Measurements from ENCODE around the gene DGCR8.

Gene DGCR8

GRCh38 chr22:20149257-20150250 is 69.5 kb downstream of the DGCR8 start:
- H3K4me3 ChIP-seq (ENCODE audit: low read depth in 1 of 2, low read length in 2 of 2), result no peak overlapping the region
- no peaks in the 10 kb centered on the region for H3K9me3 ChIP-seq (ENCODE audit: control insufficient read depth in 1 of 2, low read length in 2 of 2)
- no peaks in the 10 kb centered on the region for H3K4me1 ChIP-seq (ENCODE audit: control insufficient read depth in 1 of 2, insufficient read depth in 2 of 2, low read length in 2 of 2)
- H3K27me3 ChIP-seq (ENCODE audit: low read depth, low read length), result no peaks in the 10 kb centered on the region
- no peak overlapping the region for H3K27ac ChIP-seq (ENCODE audit: low read length)
- peaks cover 0 to 7% of the 10 kb centered on the region in 2 donors for H3K36me3 ChIP-seq (ENCODE audit: control insufficient read depth in 1 of 2, insufficient read depth in 2 of 2, low read length in 2 of 2)

GRCh38 chr22:20150381-20151275 is 70.6 kb downstream of the DGCR8 start, which contains the start of gene CCDC188:
CCDC188 (minus strand) TSS chr22:20151055; CDS start chr22:20150986, 69 bp downstream.
- Histone ChIP-seq H3K27me3 (ENCODE audit: low read depth, low read length) (no peaks in the 10 kb centered on the region), H3K9me3 (ENCODE audit: control insufficient read depth in 1 of 2, low read length in 2 of 2) (no peaks in the 10 kb centered on the region), H3K4me1 (ENCODE audit: control insufficient read depth in 1 of 2, insufficient read depth in 2 of 2, low read length in 2 of 2) (no peaks in the 10 kb centered on the region), H3K27ac (ENCODE audit: low read length) (no peak within 1 kb of the TSS), H3K4me3 (ENCODE audit: low read depth in 1 of 2, low read length in 2 of 2) (no peak within 1 kb of the TSS), H3K36me3 (ENCODE audit: control insufficient read depth in 1 of 2, insufficient read depth in 2 of 2, low read length in 2 of 2) (peaks cover 0 to 2% of the 10 kb centered on the region in 2 donors)

- H3K27me3 ChIP-seq (ENCODE audit: low read depth, low read length), result no peaks in the 10 kb centered on the region
- no peak overlapping the region for H3K4me3 ChIP-seq (ENCODE audit: low read depth in 1 of 2, low read length in 2 of 2)
- H3K4me1 ChIP-seq (ENCODE audit: control insufficient read depth in 1 of 2, insufficient read depth in 2 of 2, low read length in 2 of 2), result no peaks in the 10 kb centered on the region
- no peaks in the 10 kb centered on the region for H3K36me3 ChIP-seq (ENCODE audit: control insufficient read depth in 1 of 2, insufficient read depth in 2 of 2, low read length in 2 of 2)
- H3K9me3 ChIP-seq (ENCODE audit: control insufficient read depth in 1 of 2, low read length in 2 of 2), result no peaks in the 10 kb centered on the region
- H3K27ac ChIP-seq (ENCODE audit: low read length), result no peak overlapping the region
These were observed 71.2 kb downstream of the DGCR8 start for GRCh38 chr22:20151276-20151588.

GRCh38 chr22:20152464-20152890 is 72.4 kb downstream of the DGCR8 start:
- H3K36me3 ChIP-seq (ENCODE audit: control insufficient read depth in 1 of 2, insufficient read depth in 2 of 2, low read length in 2 of 2), result no peaks in the 10 kb centered on the region
- H3K9me3 ChIP-seq (ENCODE audit: control insufficient read depth in 1 of 2, low read length in 2 of 2), result no peaks in the 10 kb centered on the region
- no peak overlapping the region for H3K27ac ChIP-seq (ENCODE audit: low read length)
- no peak overlapping the region for H3K4me3 ChIP-seq (ENCODE audit: low read depth in 1 of 2, low read length in 2 of 2)
- H3K27me3 ChIP-seq (ENCODE audit: low read depth, low read length), result no peaks in the 10 kb centered on the region
- H3K4me1 ChIP-seq (ENCODE audit: control insufficient read depth in 1 of 2, insufficient read depth in 2 of 2, low read length in 2 of 2), result no peaks in the 10 kb centered on the region

GRCh38 chr22:20153945-20154344 is 73.9 kb downstream of the DGCR8 start:
- H3K9me3 ChIP-seq (ENCODE audit: control insufficient read depth in 1 of 2, low read length in 2 of 2), result no peaks in the 10 kb centered on the region
- no peaks in the 10 kb centered on the region for H3K27me3 ChIP-seq (ENCODE audit: low read depth, low read length)
- no peak overlapping the region for H3K27ac ChIP-seq (ENCODE audit: low read length)
- no peaks in the 10 kb centered on the region for H3K36me3 ChIP-seq (ENCODE audit: control insufficient read depth in 1 of 2, insufficient read depth in 2 of 2, low read length in 2 of 2)
- H3K4me3 ChIP-seq (ENCODE audit: low read depth in 1 of 2, low read length in 2 of 2), result no peak overlapping the region
- no peaks in the 10 kb centered on the region for H3K4me1 ChIP-seq (ENCODE audit: control insufficient read depth in 1 of 2, insufficient read depth in 2 of 2, low read length in 2 of 2)

GRCh38 chr22:20154602-20155187 is 74.7 kb downstream of the DGCR8 start:
- H3K27me3 ChIP-seq (ENCODE audit: low read depth, low read length), result no peaks in the 10 kb centered on the region
- no peaks in the 10 kb centered on the region for H3K36me3 ChIP-seq (ENCODE audit: control insufficient read depth in 1 of 2, insufficient read depth in 2 of 2, low read length in 2 of 2)
- no peak overlapping the region for H3K4me3 ChIP-seq (ENCODE audit: low read depth in 1 of 2, low read length in 2 of 2)
- H3K9me3 ChIP-seq (ENCODE audit: control insufficient read depth in 1 of 2, low read length in 2 of 2), result no peaks in the 10 kb centered on the region
- no peaks in the 10 kb centered on the region for H3K4me1 ChIP-seq (ENCODE audit: control insufficient read depth in 1 of 2, insufficient read depth in 2 of 2, low read length in 2 of 2)
- H3K27ac ChIP-seq (ENCODE audit: low read length), result no peak overlapping the region

- no peaks in the 10 kb centered on the region for H3K4me1 ChIP-seq (ENCODE audit: control insufficient read depth in 1 of 2, insufficient read depth in 2 of 2, low read length in 2 of 2)
- H3K4me3 ChIP-seq (ENCODE audit: low read depth in 1 of 2, low read length in 2 of 2), result no peak overlapping the region
- H3K27ac ChIP-seq (ENCODE audit: low read length), result no peak overlapping the region
- no peaks in the 10 kb centered on the region for H3K9me3 ChIP-seq (ENCODE audit: control insufficient read depth in 1 of 2, low read length in 2 of 2)
- no peaks in the 10 kb centered on the region for H3K36me3 ChIP-seq (ENCODE audit: control insufficient read depth in 1 of 2, insufficient read depth in 2 of 2, low read length in 2 of 2)
- H3K27me3 ChIP-seq (ENCODE audit: low read depth, low read length), result no peaks in the 10 kb centered on the region
These were observed 75.4 kb downstream of the DGCR8 start for GRCh38 chr22:20155330-20156041.

GRCh38 chr22:20156042-20156389 is 76.0 kb downstream of the DGCR8 start:
- Histone ChIP-seq H3K4me3 (ENCODE audit: low read depth in 1 of 2, low read length in 2 of 2) (no peak overlapping the region), H3K27ac (ENCODE audit: low read length) (no peak overlapping the region), H3K9me3 (ENCODE audit: control insufficient read depth in 1 of 2, low read length in 2 of 2) (no peaks in the 10 kb centered on the region), H3K36me3 (ENCODE audit: control insufficient read depth in 1 of 2, insufficient read depth in 2 of 2, low read length in 2 of 2) (no peaks in the 10 kb centered on the region), H3K27me3 (ENCODE audit: low read depth, low read length) (no peaks in the 10 kb centered on the region), H3K4me1 (ENCODE audit: control insufficient read depth in 1 of 2, insufficient read depth in 2 of 2, low read length in 2 of 2) (no peaks in the 10 kb centered on the region)

- no peaks in the 10 kb centered on the region for H3K27me3 ChIP-seq (ENCODE audit: low read depth, low read length)
- no peaks in the 10 kb centered on the region for H3K4me1 ChIP-seq (ENCODE audit: control insufficient read depth in 1 of 2, insufficient read depth in 2 of 2, low read length in 2 of 2)
- H3K4me3 ChIP-seq (ENCODE audit: low read depth in 1 of 2, low read length in 2 of 2), result no peak overlapping the region
- no peaks in the 10 kb centered on the region for H3K9me3 ChIP-seq (ENCODE audit: control insufficient read depth in 1 of 2, low read length in 2 of 2)
- no peak overlapping the region for H3K27ac ChIP-seq (ENCODE audit: low read length)
- no peaks in the 10 kb centered on the region for H3K36me3 ChIP-seq (ENCODE audit: control insufficient read depth in 1 of 2, insufficient read depth in 2 of 2, low read length in 2 of 2)
These were observed 76.8 kb downstream of the DGCR8 start for GRCh38 chr22:20156611-20157429.

GRCh38 chr22:20157430-20158183 is 77.6 kb downstream of the DGCR8 start:
- Histone ChIP-seq H3K4me1 (ENCODE audit: control insufficient read depth in 1 of 2, insufficient read depth in 2 of 2, low read length in 2 of 2) (no peaks in the 10 kb centered on the region), H3K9me3 (ENCODE audit: control insufficient read depth in 1 of 2, low read length in 2 of 2) (no peaks in the 10 kb centered on the region), H3K27ac (ENCODE audit: low read length) (no peak overlapping the region), H3K27me3 (ENCODE audit: low read depth, low read length) (no peaks in the 10 kb centered on the region), H3K4me3 (ENCODE audit: low read depth in 1 of 2, low read length in 2 of 2) (no peak overlapping the region), H3K36me3 (ENCODE audit: control insufficient read depth in 1 of 2, insufficient read depth in 2 of 2, low read length in 2 of 2) (no peaks in the 10 kb centered on the region)
